HG02588 (cell line): ENCODE measurements around the gene ACAN.

Experiments used
- ATAC-seq: cut with Tn5 transposase; IDR thresholded peaks from one replicate; pipeline ENCODE4 v1.9.1; 2021; ENCODE audit warnings: mild to moderate bottlenecking, moderate library complexity; ENCODE audit not compliant: unreplicated experiment

ACAN gene

DNA sequence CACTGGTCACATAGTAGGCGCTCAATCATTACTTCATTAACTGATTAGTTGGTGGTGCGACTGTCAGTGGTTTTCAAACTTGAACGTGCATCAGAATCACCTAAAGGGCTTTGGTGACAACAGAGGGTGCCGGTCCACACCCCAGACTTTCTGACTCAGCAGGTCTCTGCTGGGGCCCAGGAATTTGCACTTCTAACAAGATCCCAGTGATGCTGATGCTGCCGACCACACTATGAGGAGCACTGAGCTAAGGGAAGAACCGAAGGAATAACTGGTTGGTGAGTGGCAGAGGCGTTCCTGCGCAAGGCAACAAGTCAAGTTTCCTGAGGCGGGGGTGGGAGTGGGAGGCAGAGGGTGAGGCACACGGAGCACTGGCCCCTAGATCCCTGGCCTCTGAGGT lies 73.3 kb downstream of the ACAN start:
- ATAC-seq, result no peak

GRCh38 chr15:88877415-88877814 lies 74.2 kb downstream of the ACAN start:
- ATAC-seq, result no peak

DNA sequence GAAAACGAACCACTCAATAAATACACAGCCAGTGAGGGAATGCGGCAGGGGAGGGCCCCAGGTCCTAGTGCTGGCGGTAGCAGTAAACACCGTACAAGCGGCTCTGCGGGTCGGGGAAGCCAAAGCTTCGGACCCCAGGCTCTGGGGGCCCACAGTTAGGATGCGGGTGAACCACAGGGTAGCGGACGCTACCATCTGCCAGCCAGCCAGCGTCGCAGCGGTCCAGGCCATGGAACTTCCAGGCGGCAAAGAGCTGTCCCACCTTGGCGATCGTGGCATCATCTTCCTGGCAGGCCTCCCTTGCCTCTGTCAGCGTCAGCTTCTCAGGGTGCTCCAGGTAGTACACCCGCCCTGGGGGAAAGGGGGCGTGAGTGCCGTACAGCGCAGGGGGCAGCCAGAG lies 74.7 kb downstream of the ACAN start:
- ATAC-seq, result no peak

- no peak for ATAC-seq
Observed at GRCh38 chr15:88878720-88879184, 75.5 kb downstream of the ACAN start.

DNA sequence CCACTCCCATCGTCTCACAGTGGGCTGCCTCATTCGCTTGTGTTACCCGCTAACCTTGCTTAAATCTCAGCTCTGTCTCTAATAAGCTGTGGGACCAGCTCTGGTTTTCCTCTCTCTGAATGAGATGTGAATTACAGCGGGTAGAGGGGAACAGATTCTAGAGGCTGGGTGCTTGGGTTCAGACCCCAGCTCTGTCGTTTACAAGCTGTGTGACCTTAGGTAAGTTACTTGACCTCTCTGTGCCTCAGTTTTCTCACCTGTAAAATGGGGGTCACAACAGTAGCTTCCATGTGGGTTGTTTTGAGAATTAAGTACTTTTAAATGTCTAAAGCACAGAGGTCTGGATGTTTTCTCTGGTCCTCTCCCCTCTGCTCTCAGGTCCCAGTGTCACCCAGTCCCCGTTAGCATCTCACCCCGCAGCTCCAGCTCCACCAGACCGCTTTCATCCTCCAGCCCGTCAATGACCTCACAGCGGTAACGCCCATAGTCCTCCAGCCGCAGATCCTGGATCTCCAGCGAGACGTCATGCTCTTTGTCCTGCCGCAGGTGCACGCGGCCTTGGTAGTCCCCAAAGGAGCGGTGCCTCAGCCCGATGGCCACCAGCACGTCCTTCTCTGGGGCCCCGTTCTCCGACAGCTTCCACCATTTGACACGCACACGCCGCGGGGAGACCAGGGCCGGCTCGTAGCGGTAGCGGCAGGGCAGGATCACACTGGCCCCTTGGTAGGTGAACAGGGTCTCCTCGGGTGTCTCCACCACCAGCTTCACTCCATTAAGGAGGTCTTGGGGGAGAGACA lies 77.9 kb downstream of the ACAN start:
- ATAC-seq, result no peak

- no peak for ATAC-seq
Observed at GRCh38 chr15:88881775-88882174, 78.5 kb downstream of the ACAN start.

DNA sequence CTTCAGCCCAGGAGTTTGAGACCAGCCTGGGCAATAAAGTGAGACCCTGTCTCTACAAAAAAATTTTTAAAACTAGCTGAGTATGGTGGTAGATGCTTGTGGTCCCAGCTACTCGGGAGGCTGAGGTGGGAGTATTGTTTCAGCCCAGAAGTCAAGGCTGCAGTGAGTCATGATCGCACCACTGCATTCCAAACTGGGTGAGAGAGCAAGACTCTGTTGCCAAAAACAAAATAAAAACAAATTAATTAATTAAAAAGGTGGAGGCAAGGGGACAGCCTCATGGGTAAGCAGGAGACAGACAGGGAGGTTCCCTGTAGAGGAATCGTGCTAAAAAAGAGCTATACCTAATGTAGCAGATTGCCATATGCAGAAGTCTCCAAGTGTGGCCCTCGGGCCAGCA lies 79.5 kb downstream of the ACAN start:
- ATAC-seq, result no peak

GRCh38 chr15:88887068-88887580 lies 83.9 kb downstream of the ACAN start:
- ATAC-seq, result no peak

DNA sequence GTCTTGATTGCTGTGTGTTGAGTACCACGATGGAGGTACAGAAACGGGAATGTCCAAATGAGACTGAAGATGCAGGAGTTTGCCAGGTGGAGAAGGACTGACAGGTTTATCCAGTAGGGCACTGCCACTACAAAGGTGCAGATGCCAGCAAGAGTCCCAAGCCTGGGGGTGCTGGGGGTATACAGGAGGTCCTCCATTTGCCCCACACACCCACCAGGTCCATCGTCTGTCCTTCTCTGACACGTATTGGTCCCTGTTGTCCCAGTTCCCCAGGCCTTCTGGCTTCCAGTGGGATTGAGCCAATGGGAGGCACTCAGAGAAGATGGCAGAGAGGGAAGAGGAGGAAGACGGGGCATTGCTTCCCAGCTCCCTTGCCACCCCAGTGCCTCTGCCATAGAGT lies 85.5 kb downstream of the ACAN start:
- ATAC-seq, result no peak

DNA sequence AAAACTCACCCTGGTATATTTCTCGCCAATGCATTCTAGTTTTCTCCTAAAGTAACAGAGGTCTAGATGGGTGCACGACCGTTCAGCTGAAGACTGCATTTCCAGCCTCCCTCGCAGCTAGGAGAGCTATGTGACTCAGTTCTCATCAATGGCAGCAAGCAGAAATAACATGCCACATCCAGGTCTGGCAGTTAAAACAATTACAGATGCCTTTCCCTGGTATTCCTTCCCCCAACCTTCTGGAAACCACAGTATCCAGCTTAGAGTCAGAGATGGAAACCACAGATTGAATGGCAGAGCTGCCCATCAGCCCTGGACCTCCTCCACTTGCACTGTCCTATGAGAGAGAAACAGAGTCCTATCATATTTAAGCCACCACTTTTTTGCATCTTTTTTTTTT lies 87.3 kb downstream of the ACAN start:
- ATAC-seq, result no peak

- no peak for ATAC-seq
Observed at GRCh38 chr15:88891540-88892254, 88.5 kb downstream of the ACAN start.

DNA sequence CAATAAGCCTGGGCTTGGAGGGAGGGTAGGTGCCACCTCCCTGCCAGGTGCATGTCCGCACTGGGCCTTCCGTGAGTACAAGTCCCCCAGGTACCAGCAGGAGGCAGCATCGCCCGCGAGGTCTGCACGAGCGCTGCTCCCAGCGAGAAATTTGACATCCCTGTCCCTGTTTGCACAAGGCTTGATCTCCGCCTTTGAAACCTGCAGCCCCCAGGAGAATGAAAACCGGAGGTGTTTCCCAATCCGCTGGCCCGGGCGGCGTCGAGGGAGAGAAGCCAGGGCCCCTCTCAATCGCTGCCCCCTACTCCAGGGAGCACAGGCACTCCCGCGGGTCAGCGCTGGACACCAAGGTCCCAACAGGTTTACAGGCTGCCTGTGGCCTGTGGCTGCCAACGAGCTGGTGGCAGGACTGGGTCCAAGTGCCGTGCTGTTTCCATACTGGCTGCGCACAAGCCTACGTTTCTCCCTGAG lies 91.1 kb downstream of the ACAN start:
- no peak for ATAC-seq

DNA sequence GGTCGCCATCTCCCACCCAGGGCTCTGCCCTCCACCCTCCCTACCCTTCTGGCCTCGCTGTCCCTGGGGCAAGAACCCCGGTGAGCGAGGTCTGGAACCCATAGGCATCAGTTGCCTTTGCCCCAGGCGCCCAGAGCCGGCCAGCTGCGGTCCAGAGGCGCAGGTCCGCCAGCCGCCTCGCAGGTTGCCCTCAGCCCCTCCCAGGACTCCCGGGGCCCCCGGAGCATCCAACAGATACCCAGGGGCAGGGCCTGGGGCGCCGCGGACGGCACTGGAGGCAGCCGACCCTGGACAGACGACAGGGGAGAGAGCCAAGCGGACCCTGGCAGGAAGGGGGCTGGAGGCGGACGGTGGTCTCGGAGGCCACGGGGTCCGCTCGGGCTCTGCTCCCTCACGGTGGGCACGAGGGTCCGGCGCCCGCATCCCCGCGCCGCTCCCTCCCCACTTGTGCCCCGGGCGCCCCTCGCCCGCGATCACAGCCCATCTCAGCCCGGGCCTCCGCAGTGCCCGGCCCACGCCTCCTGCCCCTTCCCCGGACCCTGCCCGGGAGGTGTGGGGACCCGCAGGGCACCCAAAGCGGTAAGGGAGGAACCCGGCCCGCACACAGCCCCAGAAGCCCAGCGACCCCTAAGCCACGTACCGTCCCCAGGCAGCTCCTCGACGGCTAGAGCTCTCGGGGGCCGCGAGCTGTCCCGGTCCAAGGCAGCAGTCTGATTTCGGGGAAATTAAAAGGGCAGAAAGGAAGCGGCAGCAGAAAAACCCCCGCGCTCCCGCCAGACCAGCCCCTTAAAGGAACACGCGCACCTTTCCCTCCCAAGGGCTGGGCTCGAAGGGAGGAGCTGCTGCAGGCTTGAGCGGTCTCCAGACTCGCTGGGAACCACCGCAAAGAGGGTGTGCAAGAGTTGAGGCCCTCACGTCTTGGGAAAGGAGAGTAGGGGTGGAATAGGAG lies 91.9 kb downstream of the ACAN start, which contains the start of gene HAPLN3:
Gene HAPLN3 (minus strand): TSS at position 726 of the 949 bp plus-strand sequence. CDS start 8,246 bp downstream, outside the sequence.
- no peak for ATAC-seq

DNA sequence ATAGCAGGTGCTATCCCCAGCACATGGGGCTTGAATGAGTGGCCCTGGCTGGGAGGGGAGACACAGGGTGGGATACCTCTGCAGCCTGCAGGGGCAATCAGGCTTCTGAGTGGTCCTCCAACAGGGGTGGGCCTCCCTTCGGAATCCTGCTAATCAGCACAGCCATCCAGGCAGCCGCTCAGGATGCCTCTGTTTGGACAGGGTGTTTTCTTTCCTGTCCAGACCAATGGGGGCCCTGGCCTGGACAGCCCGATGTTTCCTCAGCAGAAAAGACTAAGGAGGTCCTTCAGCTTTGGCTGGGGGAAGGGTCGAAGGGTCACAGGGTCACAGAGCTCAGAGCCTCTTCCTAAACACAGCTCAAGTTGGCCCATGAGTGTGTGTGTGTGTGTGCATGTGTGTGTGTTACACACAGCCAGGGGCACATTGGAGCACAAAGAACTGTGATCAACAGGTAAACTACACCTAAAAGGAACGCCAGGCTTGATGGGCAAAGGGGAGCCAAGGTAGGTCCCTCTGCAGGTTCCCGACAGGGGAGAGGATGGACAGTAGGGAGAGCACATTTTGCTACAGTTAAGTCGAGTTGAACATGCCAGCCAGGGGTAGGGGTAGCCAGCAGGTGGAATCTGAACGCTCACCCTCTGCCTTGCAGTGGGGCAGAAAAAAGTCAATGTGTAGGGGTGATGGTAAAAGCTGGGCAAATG lies 93.2 kb downstream of the ACAN start:
- ATAC-seq, result no peak

GRCh38 chr15:88897142-88897455 lies 93.9 kb downstream of the ACAN start:
- ATAC-seq, result no peak

GRCh38 chr15:88897456-88898194 lies 94.4 kb downstream of the ACAN start:
- ATAC-seq, result no peak

- ATAC-seq, result no peak
Observed at GRCh38 chr15:88898736-88899135, 95.5 kb downstream of the ACAN start.

DNA sequence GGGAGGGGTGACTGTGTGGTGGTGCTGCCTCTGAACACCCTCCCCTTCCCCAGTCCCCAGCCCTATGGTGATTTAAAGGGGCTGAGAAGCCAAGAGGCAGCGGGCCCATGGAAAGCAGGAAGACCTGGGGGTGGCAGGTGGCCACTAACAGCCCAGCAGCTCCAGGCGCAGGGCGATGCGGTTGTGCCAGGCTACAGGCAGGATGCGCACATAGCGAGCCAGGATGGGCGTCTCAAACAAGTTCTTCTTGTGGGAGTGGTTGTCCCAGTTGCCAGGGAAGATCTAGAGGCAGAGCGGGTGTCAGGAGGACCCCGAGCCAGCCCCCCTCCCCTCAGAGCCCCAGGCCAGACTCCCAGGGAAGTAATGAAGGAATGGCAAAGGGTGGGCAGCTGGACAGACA lies 96.0 kb downstream of the ACAN start:
- ATAC-seq, result no peak

DNA sequence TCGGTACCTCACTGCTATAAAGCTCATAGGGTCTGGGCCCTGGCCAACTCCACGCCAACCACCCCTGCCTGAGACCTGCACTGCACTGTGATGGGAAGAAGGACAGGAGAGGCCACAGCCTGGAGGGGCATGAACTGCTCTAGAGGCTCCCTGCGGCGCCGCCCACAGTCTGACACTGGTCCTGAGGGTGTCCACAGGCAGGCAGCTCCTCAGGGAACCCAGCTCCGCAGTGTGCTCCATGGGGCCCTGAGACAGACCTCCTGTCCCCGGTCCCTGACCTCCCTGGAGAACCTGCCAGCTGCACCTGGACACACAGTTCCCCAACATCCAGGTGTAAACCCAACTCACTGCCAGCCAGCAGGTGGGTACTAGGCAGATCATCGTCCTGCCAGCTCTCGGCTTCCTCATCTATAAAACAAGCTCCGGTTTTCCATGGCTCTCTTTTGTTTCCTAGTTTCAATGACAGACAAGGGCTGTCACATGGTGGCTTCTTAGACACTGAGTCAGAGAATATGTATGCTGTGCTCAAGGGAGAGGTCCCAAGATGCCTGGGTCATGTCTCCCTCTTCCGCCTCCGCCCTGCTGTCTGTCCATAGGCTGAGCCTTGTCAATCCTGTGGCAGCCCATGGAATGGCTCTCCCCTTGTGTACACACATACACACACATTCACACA lies 97.2 kb downstream of the ACAN start:
- no peak for ATAC-seq
